ENCODE results near the gene RUNDC1.

Gene RUNDC1

DNA sequence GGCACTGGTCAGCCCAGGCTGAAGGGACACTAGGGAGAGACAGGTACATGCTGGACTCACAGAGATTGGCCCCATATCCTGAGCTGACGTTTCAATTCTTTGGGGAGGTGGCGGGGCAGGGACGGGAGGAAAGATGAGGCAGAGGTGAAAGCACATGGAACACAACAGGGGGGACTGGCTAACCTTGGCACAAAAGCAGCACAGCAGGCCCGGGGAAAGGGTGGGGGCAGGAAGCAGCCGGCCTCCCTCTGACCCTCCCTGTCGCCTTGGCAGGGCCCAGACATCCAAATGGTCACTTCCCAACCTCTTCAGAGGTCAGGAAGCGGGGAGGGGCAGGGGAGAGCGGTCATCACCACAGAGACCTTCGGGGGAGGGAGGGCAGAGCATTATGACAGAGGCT lies 35.2 kb downstream of the RUNDC1 start:
- Histone ChIP-seq H3K27ac (peak overlapping the region in 11 of 21 experiments; percentile 13 to 70 (median 35)), H3K4me3 (no peak overlapping the region)

DNA sequence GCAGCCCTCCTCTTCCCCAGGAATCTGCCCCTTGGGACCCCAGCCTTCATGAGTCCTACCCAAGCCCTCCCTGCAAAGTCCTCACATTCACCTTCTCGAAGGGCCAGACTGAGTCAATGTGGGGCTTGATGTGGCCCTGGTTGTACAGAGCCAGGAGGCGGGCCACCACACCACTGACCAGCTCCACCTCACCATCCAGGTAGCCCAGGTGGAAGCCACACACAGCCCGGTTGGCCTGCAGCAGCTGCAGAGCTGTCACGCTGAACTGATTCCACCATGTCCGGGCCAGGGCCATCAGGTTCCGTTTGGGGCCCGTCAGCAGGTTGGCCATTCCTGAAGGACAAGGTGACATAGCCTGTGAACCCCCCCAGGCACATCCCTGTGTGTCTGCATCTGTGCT lies 35.9 kb downstream of the RUNDC1 start:
- H3K4me3 ChIP-seq = no peak overlapping the region
- H3K27ac ChIP-seq = peak overlapping the region in 5 of 21 experiments; percentile 28 to 70 (median 37)

DNA sequence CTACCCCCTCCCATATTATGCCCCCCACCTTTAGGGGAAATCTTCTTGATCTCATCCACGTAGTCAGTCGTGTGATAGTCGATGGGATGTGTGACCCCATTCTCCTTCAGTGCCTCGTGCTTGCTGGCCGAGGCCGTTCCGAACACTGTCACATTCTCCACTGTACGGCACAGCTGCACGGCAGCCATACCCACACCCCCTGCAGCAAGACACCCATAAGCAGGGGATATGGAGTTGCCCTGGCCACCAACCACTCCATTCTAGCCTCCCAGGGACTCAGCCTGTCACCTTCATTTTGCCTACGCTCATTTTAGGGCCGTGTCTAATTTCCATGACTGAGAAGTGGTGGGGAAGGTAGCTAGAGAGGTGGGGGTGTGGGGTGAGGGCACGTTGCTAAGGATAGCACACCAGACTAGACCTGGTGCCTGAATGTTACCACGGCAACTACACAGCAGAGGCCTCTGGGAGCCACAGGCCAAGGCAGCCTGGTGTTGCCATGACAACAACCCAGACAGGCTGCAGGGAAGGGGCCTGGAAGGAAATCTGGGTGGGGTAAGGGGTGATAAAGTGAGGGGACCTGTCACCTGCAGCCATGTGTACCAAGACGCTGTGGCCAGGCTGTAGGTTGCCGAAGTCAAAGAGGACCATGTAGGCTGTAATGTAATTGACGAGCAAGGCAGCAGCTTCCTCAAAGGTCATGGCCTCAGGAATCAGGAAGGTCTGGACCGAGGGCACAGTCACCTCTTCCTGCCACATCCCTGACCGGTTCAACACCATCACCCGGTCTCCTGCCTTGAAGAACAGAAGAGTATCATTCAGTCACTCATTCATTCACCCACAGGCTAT lies 37.9 kb downstream of the RUNDC1 start:
- peak overlapping the region in 6 of 21 experiments; percentile 20 to 88 (median 29) for H3K27ac ChIP-seq
- H3K4me3 ChIP-seq = no peak overlapping the region

DNA sequence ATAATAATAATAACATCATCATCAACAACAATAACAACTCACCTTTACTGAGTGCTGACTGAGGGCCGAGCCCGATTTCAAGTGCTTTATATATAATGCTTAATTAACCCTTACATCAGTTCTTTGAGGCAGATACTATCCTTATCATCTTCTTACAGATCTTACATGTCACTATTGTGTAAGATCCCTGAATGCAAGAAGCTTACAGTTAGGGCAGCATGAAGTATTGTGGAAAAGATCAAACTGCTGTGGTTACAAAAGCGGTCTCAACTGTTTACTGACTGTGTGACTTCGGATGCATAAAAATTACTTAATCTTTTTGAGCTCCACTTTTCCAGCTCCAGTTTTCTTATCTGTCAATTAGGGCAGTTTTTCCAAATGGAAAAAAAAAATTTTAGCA lies 38.6 kb downstream of the RUNDC1 start:
- H3K27ac ChIP-seq = peak overlapping the region in 5 of 21 experiments; percentile 20 to 88 (median 33)
- no peak overlapping the region for H3K4me3 ChIP-seq

DNA sequence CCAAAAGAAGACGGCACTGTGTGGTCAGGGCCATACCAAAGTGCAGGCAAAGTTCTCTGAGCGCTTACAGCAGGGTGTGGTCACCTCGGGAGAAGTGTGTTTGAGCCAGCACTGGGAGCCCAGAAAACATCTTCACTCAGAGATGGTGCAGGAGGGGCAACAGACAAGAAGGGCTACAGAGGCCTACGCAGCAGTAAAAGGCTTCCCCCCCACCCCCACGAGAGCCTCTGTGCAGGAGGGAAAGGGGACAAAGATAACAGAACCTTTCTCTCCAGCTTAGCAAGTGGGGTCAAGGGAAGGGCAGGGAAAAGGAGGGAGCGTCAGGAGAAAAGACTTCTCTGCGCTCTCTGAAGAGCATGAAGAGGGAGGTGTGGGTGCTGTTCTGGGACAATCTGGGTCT lies 39.1 kb downstream of the RUNDC1 start:
- H3K4me3 ChIP-seq = peak overlapping the region in 1 of 7 experiments; percentile 9
- peak overlapping the region in 12 of 21 experiments; percentile 19 to 88 (median 68) for H3K27ac ChIP-seq

DNA sequence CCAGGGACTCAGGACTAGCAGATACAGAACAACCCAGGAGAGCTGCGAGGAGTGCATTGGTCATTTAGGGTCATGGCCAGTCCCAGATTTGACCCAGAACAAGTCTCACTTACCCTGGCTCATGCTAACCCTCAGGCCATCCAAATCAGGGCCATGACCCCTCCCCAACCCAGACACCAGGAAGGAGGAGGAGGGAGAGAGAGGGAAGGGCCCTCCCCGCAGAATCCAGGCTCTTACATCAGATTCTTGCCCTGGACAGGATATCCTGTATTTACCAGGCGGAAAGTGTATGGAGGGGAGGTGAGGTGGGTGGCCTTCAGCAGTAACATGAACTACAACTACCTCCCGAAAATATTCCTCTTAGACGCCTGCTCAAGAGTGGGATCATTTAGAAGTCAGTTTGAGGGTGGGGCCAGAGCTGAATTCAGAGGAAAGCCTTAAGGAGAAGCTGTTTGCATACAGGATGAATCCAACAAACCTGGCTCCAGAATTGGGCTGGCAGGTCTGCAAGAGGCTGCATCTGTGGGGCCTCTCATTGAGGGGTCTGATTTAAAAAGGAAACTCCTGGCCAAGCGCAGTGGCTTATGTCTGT lies 39.8 kb downstream of the RUNDC1 start:
- H3K4me3 ChIP-seq = peak overlapping the region in 1 of 7 experiments; percentile 97

DNA sequence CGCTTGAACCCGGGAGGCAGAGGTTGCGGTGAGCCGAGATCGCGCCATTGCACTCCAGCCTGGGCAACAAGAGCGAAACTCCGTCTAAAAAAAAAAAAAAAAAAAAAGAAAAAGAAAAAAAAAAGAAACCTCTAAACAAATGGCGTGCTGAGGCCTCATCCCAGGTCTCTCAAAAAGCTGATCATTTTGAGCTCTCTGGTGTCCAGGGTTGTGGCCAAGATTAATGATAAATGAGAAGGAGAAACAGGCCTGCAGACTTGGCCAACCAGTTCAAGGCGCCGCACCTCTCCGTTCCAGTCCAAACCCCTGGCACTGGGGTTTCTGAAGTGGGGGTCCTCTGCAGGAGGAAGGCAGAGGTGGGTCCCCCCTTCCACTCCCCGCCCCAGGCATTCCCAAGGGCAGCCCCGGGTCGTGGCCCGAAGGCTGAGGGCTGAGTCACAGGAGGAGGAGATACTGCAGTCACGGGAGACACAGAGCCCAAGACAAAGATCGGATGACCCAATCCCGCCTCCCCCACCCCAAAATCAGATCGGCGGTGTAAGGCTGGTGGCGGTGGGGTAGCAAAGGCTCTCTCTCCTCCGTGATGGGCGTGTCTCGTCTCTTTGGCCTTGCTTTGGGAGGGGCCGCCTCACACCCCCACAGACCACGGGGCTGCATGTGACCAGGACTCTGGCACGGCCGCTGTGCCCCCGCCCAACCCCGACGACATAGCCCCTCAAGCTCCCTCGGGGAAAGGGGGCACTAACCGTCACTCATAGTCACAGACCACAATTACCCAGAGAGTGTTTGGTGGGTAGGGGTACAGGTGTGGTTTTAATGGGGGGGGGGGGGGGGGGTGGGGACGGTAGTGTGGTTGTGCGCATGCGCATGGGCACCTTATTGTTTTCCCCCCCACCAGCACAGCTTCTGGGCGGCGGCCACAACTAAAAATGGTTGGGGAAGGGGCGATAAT lies 40.7 kb downstream of the RUNDC1 start:
- H3K4me3 ChIP-seq = peak overlapping the region; percentile 86 to 99 (median 96)
- peak overlapping the region; percentile 37 to 90 (median 84) for H3K27ac ChIP-seq

More for the DNA sequence above, 39.8 kb downstream of the RUNDC1 start:
- H3K27ac ChIP-seq = peak overlapping the region in 15 of 21 experiments; percentile 17 to 88 (median 72)

DNA sequence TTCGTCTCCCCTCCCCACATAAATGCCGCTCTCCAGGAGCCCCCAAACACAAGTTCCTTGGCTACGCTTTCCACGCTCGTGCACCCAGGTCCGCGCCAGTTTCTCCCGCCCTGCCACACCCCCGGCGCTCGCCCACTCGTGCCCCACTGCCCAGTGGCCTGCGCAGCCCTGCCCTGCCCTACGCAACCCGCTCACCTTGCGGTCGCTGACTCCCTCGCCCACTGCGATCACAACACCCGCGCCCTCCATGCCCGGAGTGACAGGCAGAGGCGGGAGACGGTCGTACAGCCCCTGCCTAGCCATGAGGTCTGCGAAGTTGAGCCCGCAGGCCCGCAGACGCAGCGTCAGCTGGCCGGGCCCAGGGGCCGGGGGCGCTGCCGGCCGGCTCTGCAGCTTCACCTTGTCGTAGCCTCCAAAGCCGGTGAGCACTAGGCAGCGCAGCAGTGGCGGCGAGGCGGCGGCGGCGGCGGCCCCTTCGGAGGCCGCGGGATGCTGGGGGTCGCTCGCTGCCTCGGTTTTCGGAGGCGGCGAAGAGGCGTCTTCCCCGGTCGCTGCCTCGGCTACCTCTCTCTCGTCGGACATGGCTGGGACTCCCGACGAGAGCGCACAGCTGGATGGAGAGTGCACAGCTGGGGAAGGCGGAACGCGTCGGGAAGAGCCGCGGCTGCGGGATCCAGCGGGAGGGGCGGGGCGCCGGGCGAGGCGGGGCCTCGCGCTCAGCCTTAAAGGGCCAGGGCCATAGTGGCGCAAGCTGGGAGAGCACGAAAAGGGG lies 41.6 kb downstream of the RUNDC1 start, which contains the start of gene VAT1:
TSS of gene VAT1 (minus strand) at position 645 of the 772 bp plus-strand sequence. CDS start at position 582, 63 bp downstream.
- H3K27ac ChIP-seq = peak within 1 kb of the TSS; percentile 37 to 90 (median 84)
- peak within 1 kb of the TSS; percentile 86 to 99 (median 96) for H3K4me3 ChIP-seq

DNA sequence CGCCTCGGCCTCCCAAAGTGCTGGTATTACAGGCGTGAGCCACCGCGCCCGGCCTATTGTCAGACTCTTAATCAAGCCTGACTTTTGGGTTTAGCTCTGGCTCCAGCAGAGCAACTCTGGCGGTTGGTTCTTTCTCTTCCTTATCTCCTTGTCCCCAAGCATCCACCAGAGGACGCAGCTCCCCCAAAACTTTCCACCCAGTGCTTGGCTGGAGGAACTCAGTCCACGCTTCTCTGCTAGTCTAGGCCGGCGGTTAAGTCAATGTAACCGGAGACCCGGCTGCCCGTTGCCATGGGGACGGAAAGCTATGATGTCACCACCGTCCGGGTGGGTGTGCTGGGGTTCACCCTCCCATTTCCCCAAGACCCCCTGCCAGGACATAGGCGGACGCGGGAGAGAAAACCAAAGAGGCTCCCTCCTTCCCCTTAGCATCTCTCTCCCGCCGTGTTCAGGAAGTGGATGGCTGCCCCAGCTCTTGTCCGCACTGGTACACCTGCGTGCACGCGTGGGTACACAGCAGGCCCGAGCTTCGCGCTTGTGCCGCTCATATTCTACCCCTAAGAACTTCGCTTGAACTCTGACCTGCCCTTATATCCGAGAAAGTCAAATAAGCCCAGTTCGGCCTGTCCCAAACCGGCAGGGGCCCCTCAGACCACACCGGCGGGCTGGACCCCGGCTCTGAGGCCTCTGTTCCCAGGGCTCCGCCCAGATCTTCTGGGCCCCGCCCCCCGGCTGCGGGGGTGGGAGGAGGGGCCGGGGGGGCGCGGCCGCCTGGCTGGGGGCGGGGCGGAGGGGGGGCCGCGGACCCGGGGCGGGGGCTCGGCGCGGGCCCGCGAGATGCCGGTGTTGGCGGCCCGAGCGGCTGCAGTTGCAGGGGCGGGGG lies 44.3 kb downstream of the RUNDC1 start, which contains the start of gene RND2:
TSS of gene RND2 (plus strand) at position 825 of the 883 bp plus-strand sequence. CDS start 117 bp downstream, outside the sequence.
- H3K4me3 ChIP-seq = peak within 1 kb of the TSS; percentile 37 to 54 (median 44)
- peak within 1 kb of the TSS in 17 of 21 experiments; percentile 1 to 83 (median 41) for H3K27ac ChIP-seq

DNA sequence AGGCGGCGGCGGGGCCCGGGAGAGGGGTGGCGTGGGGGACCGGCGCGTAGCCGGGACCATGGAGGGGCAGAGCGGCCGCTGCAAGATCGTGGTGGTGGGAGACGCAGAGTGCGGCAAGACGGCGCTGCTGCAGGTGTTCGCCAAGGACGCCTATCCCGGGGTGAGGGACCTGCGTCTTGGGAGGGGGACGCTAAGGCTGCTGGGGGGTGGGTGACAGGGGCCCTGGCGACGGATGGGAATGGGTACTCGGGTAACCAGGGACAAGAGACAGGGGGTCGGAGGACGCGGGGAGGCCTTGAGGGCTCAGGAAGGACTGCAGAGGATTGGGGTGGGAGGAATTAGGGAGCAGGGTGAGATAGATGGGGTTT lies 44.9 kb downstream of the RUNDC1 start:
- H3K27ac ChIP-seq = peak overlapping the region in 2 of 21 experiments; percentile 3 to 34
- peak overlapping the region; percentile 37 to 54 (median 44) for H3K4me3 ChIP-seq

DNA sequence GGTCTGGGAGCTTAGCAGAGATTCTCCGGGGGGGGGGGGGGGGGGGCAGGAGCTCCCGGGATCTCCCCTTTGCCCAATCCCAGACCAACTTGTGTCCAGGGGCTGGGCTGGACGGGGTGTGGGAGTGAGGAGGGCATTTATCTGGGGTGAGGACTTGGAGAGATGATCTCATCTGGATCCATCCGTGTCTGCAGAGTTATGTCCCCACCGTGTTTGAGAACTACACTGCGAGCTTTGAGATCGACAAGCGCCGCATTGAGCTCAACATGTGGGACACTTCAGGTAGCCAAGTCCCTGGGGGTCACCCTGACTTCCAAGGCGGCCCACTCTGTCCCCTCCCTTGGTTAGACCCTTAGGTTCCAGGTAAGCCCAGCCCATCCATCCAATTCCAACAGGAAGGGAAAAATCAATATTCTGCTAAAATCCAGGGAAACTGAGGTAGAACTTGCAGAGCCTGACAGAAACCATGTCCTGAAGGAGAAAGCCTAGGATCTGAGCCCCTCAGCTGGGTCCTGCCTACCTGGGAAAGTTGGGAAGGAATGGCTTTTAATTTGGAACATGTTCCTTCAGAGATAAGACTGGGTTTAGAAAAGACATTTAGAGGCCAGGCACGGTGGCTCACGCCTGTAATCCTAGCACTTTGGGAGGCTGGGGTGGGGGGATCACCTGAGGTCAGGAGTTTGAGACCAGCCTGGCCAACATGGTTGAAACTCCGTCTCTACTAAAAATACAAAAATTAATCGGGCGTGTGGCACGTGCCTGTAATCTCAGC lies 45.6 kb downstream of the RUNDC1 start:
- peak overlapping the region in 1 of 21 experiments; percentile 3 for H3K27ac ChIP-seq
- peak overlapping the region in 2 of 7 experiments; percentile 50 for H3K4me3 ChIP-seq

DNA sequence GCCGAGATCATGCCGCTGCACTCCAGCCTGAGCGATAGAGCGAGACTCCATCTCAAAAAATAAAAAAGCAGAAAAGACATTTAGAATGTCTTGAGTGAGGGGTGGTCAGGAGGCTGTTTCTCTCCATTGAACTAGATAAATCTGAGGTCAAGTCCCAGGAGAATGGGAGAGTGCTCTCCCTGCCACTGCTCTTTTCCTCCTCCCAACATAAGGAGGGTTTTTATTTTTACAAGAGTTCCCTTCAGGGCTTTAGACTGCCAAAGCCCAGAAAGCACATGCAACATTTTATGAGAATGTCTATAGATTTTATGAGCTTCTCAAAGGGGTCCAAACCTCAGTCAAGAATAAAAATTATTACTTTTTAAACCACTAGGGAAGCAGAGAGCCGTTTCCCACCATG lies 46.2 kb downstream of the RUNDC1 start:
- H3K27ac ChIP-seq = no peak overlapping the region
- no peak overlapping the region for H3K4me3 ChIP-seq

DNA sequence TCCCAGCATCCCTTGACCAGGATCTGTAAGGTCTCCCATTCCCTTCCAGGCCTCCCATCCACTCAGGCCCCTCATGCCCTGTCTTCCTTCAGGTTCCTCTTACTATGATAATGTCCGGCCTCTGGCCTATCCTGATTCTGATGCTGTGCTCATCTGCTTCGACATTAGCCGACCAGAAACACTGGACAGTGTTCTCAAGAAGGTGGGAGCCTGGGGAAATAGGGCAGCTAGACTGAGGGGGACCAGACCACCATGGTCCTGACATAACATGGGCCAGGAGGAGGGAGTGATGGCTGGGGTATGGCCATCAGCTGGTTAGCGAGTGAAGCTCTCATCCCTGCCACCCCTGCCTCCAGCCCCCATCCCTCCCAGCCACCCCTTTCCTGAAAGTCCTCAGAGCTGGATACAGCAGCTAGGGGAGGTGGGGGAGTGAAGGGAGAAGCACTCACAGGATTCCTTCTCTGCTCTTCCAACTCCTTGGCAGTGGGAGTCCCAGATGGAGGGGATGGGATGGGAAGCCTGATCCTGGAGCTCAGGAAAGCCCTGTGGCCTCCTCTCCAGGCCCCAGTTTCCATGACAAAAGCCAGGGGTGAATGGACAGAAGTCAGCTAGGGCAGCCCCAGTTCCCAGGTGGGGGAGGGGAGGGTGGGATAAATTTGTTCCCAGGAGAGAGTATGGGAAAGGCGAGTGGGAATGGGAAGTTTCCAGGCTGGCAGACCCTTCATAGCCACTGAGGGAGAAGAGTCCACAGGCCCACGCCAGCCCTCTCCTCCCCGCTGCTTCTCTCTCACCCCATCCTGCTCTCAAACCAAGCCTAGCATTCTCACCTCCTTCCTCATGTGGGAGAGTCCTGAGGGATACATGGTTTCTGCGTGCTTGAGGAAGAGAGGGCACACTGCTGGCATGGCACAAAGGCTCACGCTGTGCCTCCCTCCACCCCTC lies 47.0 kb downstream of the RUNDC1 start:
- Histone ChIP-seq H3K27ac (no peak overlapping the region), H3K4me3 (no peak overlapping the region)

DNA sequence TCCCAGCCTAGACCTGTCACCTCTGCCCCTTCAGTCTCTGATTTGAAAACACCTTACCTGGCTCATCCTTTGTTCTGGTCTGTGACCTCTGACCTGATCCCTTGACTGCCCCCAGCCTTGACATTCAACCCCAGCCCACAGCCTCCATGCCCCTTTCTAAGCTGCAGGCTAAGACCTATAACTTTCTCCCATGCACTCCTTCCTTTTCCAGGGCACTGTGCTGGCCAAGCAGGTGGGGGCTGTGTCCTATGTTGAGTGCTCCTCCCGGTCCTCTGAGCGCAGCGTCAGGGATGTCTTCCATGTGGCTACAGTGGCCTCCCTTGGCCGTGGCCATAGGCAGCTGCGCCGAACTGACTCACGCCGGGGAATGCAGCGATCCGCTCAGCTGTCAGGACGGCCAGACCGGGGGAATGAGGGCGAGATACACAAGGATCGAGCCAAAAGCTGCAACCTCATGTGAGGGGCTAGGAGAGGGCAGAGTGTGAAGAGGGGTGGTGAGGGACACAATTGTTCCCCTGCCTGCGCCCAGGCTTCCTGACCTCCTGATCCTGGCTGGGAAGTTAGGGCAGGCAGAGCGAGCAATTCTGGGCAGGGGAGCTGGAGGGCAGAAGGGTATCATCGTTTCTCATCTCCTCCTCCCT lies 48.0 kb downstream of the RUNDC1 start:
- no peak overlapping the region for H3K4me3 ChIP-seq
- H3K27ac ChIP-seq = no peak overlapping the region

DNA sequence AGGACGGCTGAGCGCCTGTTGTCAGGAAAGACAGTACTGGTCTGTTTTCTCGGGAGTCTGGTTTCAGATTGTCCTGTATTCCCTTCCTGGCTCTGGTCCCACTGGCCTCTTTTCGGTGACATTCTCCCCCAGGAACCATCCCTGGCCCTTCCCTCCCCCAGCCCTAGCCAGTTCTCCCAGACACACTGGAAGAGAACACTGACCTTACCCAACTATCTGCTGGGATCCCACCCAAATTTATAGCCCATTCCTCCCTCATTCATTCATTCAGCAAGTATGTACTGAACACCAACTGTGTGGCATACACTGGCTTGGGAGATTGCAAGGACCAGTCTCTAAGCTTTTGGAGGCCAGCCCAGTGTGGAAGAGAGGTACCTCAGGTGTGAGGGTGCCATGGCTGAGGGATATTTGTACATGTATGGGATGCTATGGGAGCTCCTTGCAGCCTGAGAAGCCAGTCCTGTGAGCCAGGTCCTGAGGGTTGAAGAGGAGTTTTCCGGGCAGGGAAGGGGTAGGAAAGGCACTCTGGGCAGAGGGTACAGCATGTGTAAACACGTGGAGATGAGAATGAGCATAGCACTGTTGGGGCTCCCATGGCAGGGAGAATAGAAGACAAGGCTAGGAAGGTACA lies 49.9 kb downstream of the RUNDC1 start:
- Histone ChIP-seq H3K27ac (no peak overlapping the region), H3K4me3 (no peak overlapping the region)

Data from skin epidermis (tissue), 12 donors.